ENCODE measurements around the gene NRN1. TPM values are rescaled to one million over a fixed set of nuclear protein-coding genes. Genes with fewer than 3 reads are reported as not detected.

NRN1 gene
- polyA plus RNA-seq, 1 donor (not counting 4 experiments of a cell fraction or from before 2014, with no cell fraction given), result 5.7 TPM

- Histone ChIP-seq H3K4me1 (ENCODE audit: control insufficient read depth, extremely low read depth, insufficient read depth, low read length) (peaks cover 3% of the 10 kb centered on the region), H3K9me3 (ENCODE audit: control insufficient read depth, low read depth, low read length) (peaks cover 11% of the 10 kb centered on the region), H3K79me2 (ENCODE audit: control insufficient read depth, insufficient read depth, low read length) (no peaks in the 10 kb centered on the region), H3K27me3 (ENCODE audit: control insufficient read depth, extremely low read depth, insufficient read depth, low read length) (peaks cover 99% of the 10 kb centered on the region), H3K36me3 (ENCODE audit: control insufficient read depth in 2 of 2, extremely low read depth in 1 of 2, insufficient read depth in 2 of 2, low read length in 2 of 2) (no peaks in the 10 kb centered on the region), H3K4me2 (ENCODE audit: control insufficient read depth, extremely low read depth, insufficient read depth, low read depth, low read length) (no peak overlapping the region), H4K20me1 (ENCODE audit: control insufficient read depth, extremely low read depth, insufficient read depth, low read length) (no peaks in the 10 kb centered on the region), H3K9me1 (ENCODE audit: control insufficient read depth, extremely low read depth, insufficient read depth, low read length) (no peaks in the 10 kb centered on the region), H3K4me3 (ENCODE audit: control insufficient read depth in 2 of 3, extremely low read depth in 1 of 3, insufficient read depth in 2 of 3, low read depth in 1 of 3, low read length in 3 of 3) (no peak overlapping the region), H2AFZ (ENCODE audit: control insufficient read depth, low read length) (no peak overlapping the region), H3K27ac (ENCODE audit: control insufficient read depth, insufficient read depth, low read length) (no peak overlapping the region), H3K9ac (ENCODE audit: control insufficient read depth, extremely low read depth, insufficient read depth, low read length) (no peak overlapping the region)
- FAIRE-seq (no peak), DNase-seq (ENCODE audit: low read depth, low spot score) (no peak)
- TF ChIP-seq EZH2 (IDR thresholded peaks at IDR 0.05; ENCODE audit: low read length) (no peak), CTCF (optimal IDR thresholded peaks at IDR 0.05 in 1 of 3, IDR thresholded peaks at IDR 0.05 in 1 of 3, conservative IDR thresholded peaks at IDR 0.05 in 1 of 3; ENCODE audit: extremely low read depth in 1 of 3, insufficient read depth in 2 of 3, low read length in 3 of 3) (no peak)
- dilution Hi-C loops (cut with MboI; ENCODE audit: extremely low pct_ligation_motif_present, low sequenced_read_pairs), result no loop called here
Observed at GRCh38 chr6:5999688-6000608, 6.8 kb downstream of the NRN1 start.

GRCh38 chr6:5998711-5999687, 7.7 kb downstream of the NRN1 start:
- peaks cover 3% of the 10 kb centered on the region for H3K4me1 ChIP-seq (ENCODE audit: control insufficient read depth, extremely low read depth, insufficient read depth, low read length)
- no peak overlapping the region for H3K27ac ChIP-seq (ENCODE audit: control insufficient read depth, insufficient read depth, low read length)
- peaks cover 8% of the 10 kb centered on the region for H3K9me3 ChIP-seq (ENCODE audit: control insufficient read depth, low read depth, low read length)
- H4K20me1 ChIP-seq (ENCODE audit: control insufficient read depth, extremely low read depth, insufficient read depth, low read length), result no peaks in the 10 kb centered on the region
- DNase-seq (ENCODE audit: low read depth, low spot score) (no peak), FAIRE-seq (no peak)
- dilution Hi-C loops (cut with MboI; ENCODE audit: extremely low pct_ligation_motif_present, low sequenced_read_pairs), result no loop called here
- peak overlapping the region in 1 of 3 experiments; percentile 22 for H3K4me3 ChIP-seq (ENCODE audit: control insufficient read depth in 2 of 3, extremely low read depth in 1 of 3, insufficient read depth in 2 of 3, low read depth in 1 of 3, low read length in 3 of 3)
- no peaks in the 10 kb centered on the region for H3K79me2 ChIP-seq (ENCODE audit: control insufficient read depth, insufficient read depth, low read length)
- H3K4me2 ChIP-seq (ENCODE audit: control insufficient read depth, extremely low read depth, insufficient read depth, low read depth, low read length), result peak overlapping the region; percentile 51
- H3K27me3 ChIP-seq (ENCODE audit: control insufficient read depth, extremely low read depth, insufficient read depth, low read length), result peaks cover 99% of the 10 kb centered on the region
- no peak overlapping the region for H3K9ac ChIP-seq (ENCODE audit: control insufficient read depth, extremely low read depth, insufficient read depth, low read length)
- no peak overlapping the region for H2AFZ ChIP-seq (ENCODE audit: control insufficient read depth, low read length)
- no peaks in the 10 kb centered on the region for H3K36me3 ChIP-seq (ENCODE audit: control insufficient read depth in 2 of 2, extremely low read depth in 1 of 2, insufficient read depth in 2 of 2, low read length in 2 of 2)
- TF ChIP-seq CTCF (optimal IDR thresholded peaks at IDR 0.05 in 1 of 3, IDR thresholded peaks at IDR 0.05 in 1 of 3, conservative IDR thresholded peaks at IDR 0.05 in 1 of 3; ENCODE audit: extremely low read depth in 1 of 3, insufficient read depth in 2 of 3, low read length in 3 of 3) (peak in 1 of 3 experiments; percentile 22), EZH2 (IDR thresholded peaks at IDR 0.05; ENCODE audit: low read length) (peak; percentile 76)
- no peaks in the 10 kb centered on the region for H3K9me1 ChIP-seq (ENCODE audit: control insufficient read depth, extremely low read depth, insufficient read depth, low read length)
